Spleen (tissue), 11 donors: ENCODE measurements around the gene SNRNP200. TPM values are rescaled to one million over a fixed set of nuclear protein-coding genes. Genes with fewer than 3 reads are reported as not detected.

Experiments
- DNase-seq: peaks from one replicate; pipeline ENCODE4 v3.0.0-alpha.2; 2020
- H3K27ac ChIP-seq, 8 donors: fragments of 200-600 bp; sonication (generic) in 7 of 8; 1 replicate in 4 of 8; 2 replicates in 4 of 8; pipeline versions ENCODE4 v1.5.0 to v1.8.0; 2016 to 2021; ENCODE audit warnings: inconsistent platforms in 4 of 8, mild to moderate bottlenecking in 4 of 8, moderate library complexity in 1 of 8
- H3K27me3 ChIP-seq, 7 donors: fragments of 200-600 bp; sonication (generic) in 6 of 7; replicated peaks in 1 of 7; 1 replicate in 4 of 7; 2 replicates in 3 of 7; pipeline versions ENCODE4 v1.5.0 to v1.8.0; 2016 to 2021; ENCODE audit warnings: inconsistent platforms in 3 of 7, mild to moderate bottlenecking in 1 of 7
- H3K36me3 ChIP-seq, 6 donors: fragments of 200-600 bp; sonication (generic) in 5 of 6; 1 replicate in 4 of 6; 2 replicates in 2 of 6; pipeline versions ENCODE4 v1.5.0 to v1.8.0; 2016 to 2021; ENCODE audit warnings: inconsistent platforms in 2 of 6
- H3K4me1 ChIP-seq, 6 donors: fragments of 200-600 bp; sonication (generic) in 5 of 6; 1 replicate in 3 of 6; 2 replicates in 3 of 6; pipeline versions ENCODE4 v1.5.0 to v1.8.0; 2016 to 2021; ENCODE audit warnings: inconsistent platforms in 3 of 6
- H3K4me3 ChIP-seq, 8 donors: fragments of 200-600 bp; sonication (generic) in 7 of 8; 1 replicate in 4 of 8; 2 replicates in 4 of 8; pipeline versions ENCODE4 v1.5.0 to v1.8.0; 2016 to 2021; ENCODE audit warnings: inconsistent platforms in 4 of 8, mild to moderate bottlenecking in 4 of 8, moderate library complexity in 2 of 8
- H3K9me3 ChIP-seq, 8 donors: fragments of 200-600 bp; sonication (generic) in 7 of 8; 1 replicate in 4 of 8; 2 replicates in 4 of 8; pipeline versions ENCODE4 v1.5.0 to v1.8.0; 2016 to 2021; ENCODE audit warnings: inconsistent platforms in 4 of 8
- CTCF ChIP-seq, 11 experiments: fragments of 200-600 bp in 7 of 11; fragments of 450-650 bp in 4 of 11; sonication (generic) in 4 of 11; IDR thresholded peaks in 8 of 11; conservative IDR thresholded peaks in 3 of 11; 1 replicate in 7 of 11; 2 replicates in 4 of 11; pipeline versions ENCODE4 v1.4.0 to v1.8.0; 2016 to 2021; ENCODE audit warnings: antibody characterized with exemption in 11 of 11, inconsistent platforms in 4 of 11, mild to moderate bottlenecking in 1 of 11
- POLR2A ChIP-seq, 3 donors: fragments of 450-650 bp; IDR thresholded peaks; one replicate each; pipeline ENCODE4 v1.5.1; 2017; ENCODE audit warnings: antibody characterized with exemption in 3 of 3, mild to moderate bottlenecking in 1 of 3
- POLR2AphosphoS5 ChIP-seq, 3 donors: sonication (generic); formaldehyde crosslinking; IDR thresholded peaks; one replicate each; pipeline ENCODE4 v1.5.1; 2017; ENCODE audit warnings: antibody characterized with exemption in 3 of 3
- WGBS, 5 donors: extraction: QIAGEN DNeasy Blood & Tissue Kit in 3 of 5; methylation state at CpG; one replicate each; pipeline versions ENCODE4 v1.1.5 to v1.1.7; 2013 to 2018; 5-methylcytosine and 5-hydroxymethylcytosine counted together
- intact Hi-C: fragments of 100-400 bp; cut with DNase I; formaldehyde crosslinking; loops from one replicate; pipeline ENCODE4 v1.15.0; 2023; ENCODE audit warnings: low total_unique reads
- polyA plus RNA-seq, 3 donors: library from polyadenylated mRNA; stranded (reverse); fragments of 200-250 nt; gene quantifications; one replicate each; pipeline ENCODE4 v1.2.1, GENCODE V29; 2013
- total RNA-seq, 7 donors: library from RNA; depleted of rRNA in 3 of 7; stranded (reverse); fragments of >200 nt in 3 of 7; fragmentation: NEBNext Ultra II Directional in 4 of 7; extraction: Animal tissue kit (Norgen Biotek cat#: 25700) in 4 of 7; gene quantifications; one replicate each; pipeline versions ENCODE4 v1.1.0 to v1.2.1, GENCODE V29; 2016 to 2021
- donor health status: healthy with polysubstance abuse.
- donor health status: DM: no; HTN: no; CAD: no; lungs with moderate emphysema.
- donor health status: DM: no; HTN: no; CAD: no.
- donor health status: Bipolar disorder and iron deficiency.
- donor health status: healthy.
- donor health status: DM: no; HTN: no; CAD: no.
- donor health status: DM: yes; HTN: yes; CAD: no.

Gene SNRNP200
- total and polyA plus RNA-seq, 10 donors, result 60.5 to 139 (median 118) TPM

GRCh38 chr2:96233880-96234316, 71.4 kb downstream of the SNRNP200 start:
- intact Hi-C loops, result no loop called here
- H3K4me3 ChIP-seq, result no peak overlapping the region
- no peak for DNase-seq
- peaks cover 0 to 20% (median 13%) of the 10 kb centered on the region in 6 donors for H3K4me1 ChIP-seq
- peaks cover 0 to 10% (median 0%) of the 10 kb centered on the region in 6 donors for H3K36me3 ChIP-seq
- no peak for TF ChIP-seq POLR2A (IDR thresholded peaks at IDR 0.05)
- TF ChIP-seq POLR2AphosphoS5 (IDR thresholded peaks at IDR 0.05), result no peak
- peak in 7 of 11 experiments; percentile 7 to 41 (median 29) for TF ChIP-seq CTCF (IDR thresholded peaks at IDR 0.05 in 8 of 11, conservative IDR thresholded peaks at IDR 0.05 in 3 of 11)
- 51 to 71% (median 60%) methylated on average over 4 of the region's 4 CpGs for WGBS, 5 donors
- no peaks in the 10 kb centered on the region for H3K27me3 ChIP-seq
- H3K9me3 ChIP-seq, result no peaks in the 10 kb centered on the region
- peak overlapping the region in 5 of 8 donors; percentile 2 to 53 (median 39) for H3K27ac ChIP-seq

- Histone ChIP-seq H3K4me1 (peaks cover 0 to 20% (median 13%) of the 10 kb centered on the region in 6 donors), H3K27ac (peak overlapping the region in 5 of 8 donors; percentile 15 to 53 (median 39)), H3K36me3 (peaks cover 0 to 6% (median 0%) of the 10 kb centered on the region in 6 donors), H3K4me3 (no peak overlapping the region), H3K9me3 (no peaks in the 10 kb centered on the region), H3K27me3 (no peaks in the 10 kb centered on the region)
- DNase-seq, result no peak
- intact Hi-C loops, result no loop called here
- WGBS, 5 donors, result 80 to 88% (median 84%) methylated on average over 6 of the region's 6 CpGs
- TF ChIP-seq CTCF (IDR thresholded peaks at IDR 0.05 in 8 of 11, conservative IDR thresholded peaks at IDR 0.05 in 3 of 11), result no peak
- TF ChIP-seq POLR2AphosphoS5 (IDR thresholded peaks at IDR 0.05), result no peak
Measured at GRCh38 chr2:96233436-96233835, 71.9 kb downstream of the SNRNP200 start.

GRCh38 chr2:96231316-96231715, 74.0 kb downstream of the SNRNP200 start:
- no peak overlapping the region for H3K27ac ChIP-seq
- no peaks in the 10 kb centered on the region for H3K27me3 ChIP-seq
- DNase-seq, result no peak
- 95 to 100% (median 95%) methylated on average over 4 of the region's 4 CpGs for WGBS, 5 donors
- intact Hi-C loops, result no loop called here
- peaks cover 0 to 20% (median 13%) of the 10 kb centered on the region in 6 donors for H3K4me1 ChIP-seq
- H3K36me3 ChIP-seq, result no peaks in the 10 kb centered on the region
- H3K9me3 ChIP-seq, result no peaks in the 10 kb centered on the region
- no peak overlapping the region for H3K4me3 ChIP-seq
- TF ChIP-seq CTCF (IDR thresholded peaks at IDR 0.05 in 8 of 11, conservative IDR thresholded peaks at IDR 0.05 in 3 of 11) (no peak), POLR2A (IDR thresholded peaks at IDR 0.05) (no peak), POLR2AphosphoS5 (IDR thresholded peaks at IDR 0.05) (no peak)

- Histone ChIP-seq H3K27me3 (no peaks in the 10 kb centered on the region), H3K9me3 (no peaks in the 10 kb centered on the region), H3K4me3 (no peak overlapping the region), H3K36me3 (no peaks in the 10 kb centered on the region), H3K4me1 (peaks cover 0 to 28% (median 12%) of the 10 kb centered on the region in 6 donors), H3K27ac (peak overlapping the region in 7 of 8 donors; percentile 42 to 81 (median 60))
- TF ChIP-seq POLR2AphosphoS5 (IDR thresholded peaks at IDR 0.05) (no peak), POLR2A (IDR thresholded peaks at IDR 0.05) (no peak), CTCF (IDR thresholded peaks at IDR 0.05 in 8 of 11, conservative IDR thresholded peaks at IDR 0.05 in 3 of 11) (no peak)
- intact Hi-C loops, result no loop called here
- no peak for DNase-seq
- 22 to 48% (median 34%) methylated on average over 3 of the region's 3 CpGs for WGBS, 5 donors
Measured at GRCh38 chr2:96225016-96225533, 80.3 kb downstream of the SNRNP200 start.

Other genes with a start within 250 kb of the SNRNP200 start
- gene ADRA2B, start 189.0 kb downstream of the SNRNP200 start, total RNA-seq, result 10 to 100 TPM in 3 of 7 donors, 1 to 10 TPM in 4; 3.1 to 14.2 (median 9.0) TPM
- gene ADRA2B, start 189.0 kb downstream of the SNRNP200 start, polyA plus RNA-seq, result 1 to 10 TPM; 1.8 to 4.2 (median 1.8) TPM
- gene ASTL, start 167.0 kb downstream of the SNRNP200 start, total RNA-seq, result 1 to 10 TPM in 2 of 7 donors, under 1 TPM in 4, not detected in 1; 0.49 to 2.2 (median 0.72) TPM
- under 1 TPM; 0.24 to 0.33 (median 0.29) TPM for gene ASTL, start 167.0 kb downstream of the SNRNP200 start, polyA plus RNA-seq
- 10 to 100 TPM; 27.2 to 88.0 (median 45.0) TPM for gene DUSP2, start 160.1 kb downstream of the SNRNP200 start, total RNA-seq
- 10 to 100 TPM; 24.2 to 60.8 (median 47.6) TPM for gene DUSP2, start 160.1 kb downstream of the SNRNP200 start, polyA plus RNA-seq
- gene STARD7, start 96.7 kb downstream of the SNRNP200 start, total RNA-seq, result 100 to 1,000 TPM in 5 of 7 donors, 10 to 100 TPM in 2; 89.8 to 174 (median 123) TPM
- 10 to 100 TPM; 45.1 to 73.0 (median 52.2) TPM for gene STARD7, start 96.7 kb downstream of the SNRNP200 start, polyA plus RNA-seq
- 10 to 100 TPM; 61.1 to 83.3 (median 70.0) TPM for gene TMEM127, start 39.5 kb downstream of the SNRNP200 start, total RNA-seq
- gene TMEM127, start 39.5 kb downstream of the SNRNP200 start, polyA plus RNA-seq, result 10 to 100 TPM in 1 of 3 donors, 1 to 10 TPM in 2; 7.5 to 17.3 (median 8.4) TPM
- gene CIAO1, start 39.3 kb downstream of the SNRNP200 start, total RNA-seq, result 100 to 1,000 TPM in 3 of 7 donors, 10 to 100 TPM in 4; 63.9 to 122 (median 76.7) TPM
- gene CIAO1, start 39.3 kb downstream of the SNRNP200 start, polyA plus RNA-seq, result 10 to 100 TPM; 31.3 to 49.1 (median 39.5) TPM
- 1 to 10 TPM; 2.9 to 6.6 (median 4.4) TPM for gene ITPRIPL1, start 19.8 kb upstream of the SNRNP200 start, total RNA-seq
- gene ITPRIPL1, start 19.8 kb upstream of the SNRNP200 start, polyA plus RNA-seq, result 1 to 10 TPM in 1 of 3 donors, under 1 TPM in 2; 0.80 to 1.4 (median 0.90) TPM
- 1 to 10 TPM; 3.0 to 8.9 (median 5.0) TPM for gene NCAPH, start 30.2 kb upstream of the SNRNP200 start, total RNA-seq
- 1 to 10 TPM in 2 of 3 donors, under 1 TPM in 1; 0.83 to 6.0 (median 4.5) TPM for gene NCAPH, start 30.2 kb upstream of the SNRNP200 start, polyA plus RNA-seq
- under 1 TPM in 5 of 7 donors, not detected in 2; 0.32 to 0.98 (median 0.49) TPM for gene NEURL3, start 199.8 kb upstream of the SNRNP200 start, total RNA-seq
- gene NEURL3, start 199.8 kb upstream of the SNRNP200 start, polyA plus RNA-seq, result 1 to 10 TPM in 1 of 3 donors, under 1 TPM in 2; 0.35 to 1.2 (median 0.79) TPM
- 100 to 1,000 TPM in 1 of 7 donors, 10 to 100 TPM in 6; 41.2 to 121 (median 52.8) TPM for gene ARID5A, start 231.2 kb upstream of the SNRNP200 start, total RNA-seq
- 10 to 100 TPM; 30.8 to 37.2 (median 35.4) TPM for gene ARID5A, start 231.2 kb upstream of the SNRNP200 start, polyA plus RNA-seq